HPDE6-E6E7 (cell line): ENCODE results near the gene CACNA2D4.

ENCODE experiments used
- DNase-seq: peaks from one replicate; pipeline ENCODE4 v3.0.0; 2011; ENCODE audit warnings: missing footprints; ENCODE audit errors: extremely low spot score

CACNA2D4 gene

DNA sequence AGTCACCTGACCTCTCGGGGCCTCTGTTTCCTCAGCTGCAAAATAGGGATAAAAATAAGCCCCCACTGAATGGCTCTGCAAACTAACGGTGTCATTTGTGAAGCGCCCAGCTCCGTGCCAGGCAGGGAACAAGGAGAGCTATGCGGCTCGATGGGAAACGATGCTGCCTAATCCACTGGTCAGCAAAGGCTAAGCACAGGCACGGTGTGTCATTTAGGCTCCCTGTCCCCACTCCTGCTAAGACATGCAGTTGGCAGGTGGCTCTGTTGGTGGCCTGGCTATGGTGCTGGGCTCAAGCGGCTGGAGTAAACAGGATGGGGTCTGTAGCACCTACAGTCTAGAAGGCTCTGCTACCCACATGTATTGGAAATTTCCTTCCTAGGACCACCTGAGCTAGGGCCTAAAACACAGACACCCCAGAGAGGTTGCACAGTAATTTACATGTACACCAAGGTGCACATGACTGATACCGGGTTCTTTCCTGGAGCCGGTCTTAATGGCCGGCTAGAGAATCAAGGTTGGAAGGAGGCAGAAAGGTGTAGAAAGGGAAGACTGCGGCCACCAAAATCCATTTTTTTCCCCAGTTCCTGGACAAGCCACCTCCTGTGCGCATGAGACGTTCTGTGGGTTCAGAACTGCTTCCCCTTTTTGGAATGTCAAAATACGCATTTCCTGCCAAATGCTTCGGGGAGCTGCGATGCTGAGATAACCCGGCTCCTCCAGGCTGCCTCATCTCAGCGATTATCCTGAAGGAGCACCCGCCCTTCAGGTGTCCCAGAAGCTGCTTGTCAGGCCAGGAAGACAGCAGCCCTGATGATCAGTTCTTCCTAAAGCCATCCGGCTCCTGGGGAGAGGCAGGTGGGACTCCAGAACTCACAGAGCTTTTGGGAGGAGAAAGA, 1.0 kb downstream of the CACNA2D4 start:
- no peak for DNase-seq

DNA sequence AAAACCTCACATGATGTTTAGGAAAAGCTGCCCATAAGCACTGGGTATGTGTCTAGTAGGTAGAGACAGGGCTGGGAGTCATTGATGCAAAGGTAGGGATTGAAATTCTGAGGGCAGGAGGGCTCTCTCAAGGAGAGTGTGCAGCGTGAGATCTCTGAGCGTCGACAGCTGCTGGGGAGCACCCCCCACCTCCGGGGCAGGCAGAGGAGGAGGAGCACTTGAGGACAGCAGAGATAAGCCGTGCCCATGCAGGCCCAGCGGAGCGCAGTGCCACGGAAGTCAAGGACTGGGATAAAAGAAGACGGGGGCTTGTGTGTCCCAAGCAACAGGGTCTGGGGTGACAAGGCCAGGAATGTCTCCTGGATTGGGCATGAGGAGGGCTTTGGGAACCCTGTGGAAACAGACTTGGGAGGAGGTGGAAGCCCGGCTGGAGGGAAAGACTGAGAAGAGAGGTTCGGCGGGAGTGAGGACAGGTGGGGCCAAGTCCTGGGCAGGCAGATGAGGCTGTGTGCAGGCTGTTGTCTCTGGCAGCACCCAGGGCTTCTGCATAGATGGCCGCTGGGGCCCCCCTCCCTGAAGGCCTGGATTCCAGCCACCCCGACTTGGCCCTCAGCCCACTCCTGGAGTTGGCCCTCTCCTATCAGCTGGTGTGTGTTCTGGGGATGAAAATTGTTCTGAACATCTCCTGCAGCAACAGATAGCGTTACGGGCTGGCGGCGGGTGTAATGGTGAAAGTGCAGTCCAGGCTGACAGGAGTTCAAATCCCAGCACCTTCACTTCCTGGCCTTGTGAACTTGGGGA, 1.9 kb downstream of the CACNA2D4 start:
- no peak for DNase-seq

DNA sequence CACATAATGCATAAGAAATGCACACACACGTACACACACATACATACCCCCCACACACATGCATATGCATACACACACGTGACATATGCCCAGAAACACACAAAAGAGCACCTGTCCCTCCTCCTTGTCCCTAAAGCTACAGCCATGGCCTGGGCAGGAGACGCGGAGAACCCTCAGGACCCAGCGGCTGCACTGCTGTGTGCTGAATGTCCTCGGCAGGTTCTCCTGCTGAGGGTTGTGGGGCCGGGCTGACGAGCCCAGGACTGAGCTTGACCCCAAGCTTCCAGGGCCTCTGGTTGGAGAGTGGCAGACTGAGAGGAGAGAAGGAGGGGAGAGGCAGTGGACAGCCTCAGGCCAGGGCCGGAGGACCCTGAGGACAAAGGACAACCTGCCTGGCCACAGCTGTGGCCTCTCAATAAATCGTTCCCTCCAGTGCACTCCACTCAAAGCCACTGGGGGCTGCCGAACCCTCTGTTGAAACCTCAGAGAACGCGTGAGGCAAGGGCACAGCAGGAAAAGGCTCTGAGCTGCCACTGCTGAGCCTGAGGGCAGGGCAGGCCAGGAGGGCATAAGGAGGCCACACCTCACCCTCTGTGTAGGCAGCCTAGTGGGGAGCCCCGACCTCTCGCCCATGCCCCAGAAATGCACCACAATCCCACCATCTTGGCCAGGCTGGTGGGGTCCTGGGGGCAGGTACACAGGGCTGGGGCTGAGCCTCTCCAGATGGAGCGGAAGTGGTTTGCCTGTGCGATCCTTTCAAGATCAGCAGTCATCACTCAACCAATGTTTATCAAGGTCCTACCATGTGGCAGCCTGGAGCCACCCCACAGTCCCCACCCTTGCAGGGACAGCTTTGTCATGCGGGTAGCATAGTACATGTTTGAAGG, 3.1 kb downstream of the CACNA2D4 start:
- DNase-seq, result no peak

DNA sequence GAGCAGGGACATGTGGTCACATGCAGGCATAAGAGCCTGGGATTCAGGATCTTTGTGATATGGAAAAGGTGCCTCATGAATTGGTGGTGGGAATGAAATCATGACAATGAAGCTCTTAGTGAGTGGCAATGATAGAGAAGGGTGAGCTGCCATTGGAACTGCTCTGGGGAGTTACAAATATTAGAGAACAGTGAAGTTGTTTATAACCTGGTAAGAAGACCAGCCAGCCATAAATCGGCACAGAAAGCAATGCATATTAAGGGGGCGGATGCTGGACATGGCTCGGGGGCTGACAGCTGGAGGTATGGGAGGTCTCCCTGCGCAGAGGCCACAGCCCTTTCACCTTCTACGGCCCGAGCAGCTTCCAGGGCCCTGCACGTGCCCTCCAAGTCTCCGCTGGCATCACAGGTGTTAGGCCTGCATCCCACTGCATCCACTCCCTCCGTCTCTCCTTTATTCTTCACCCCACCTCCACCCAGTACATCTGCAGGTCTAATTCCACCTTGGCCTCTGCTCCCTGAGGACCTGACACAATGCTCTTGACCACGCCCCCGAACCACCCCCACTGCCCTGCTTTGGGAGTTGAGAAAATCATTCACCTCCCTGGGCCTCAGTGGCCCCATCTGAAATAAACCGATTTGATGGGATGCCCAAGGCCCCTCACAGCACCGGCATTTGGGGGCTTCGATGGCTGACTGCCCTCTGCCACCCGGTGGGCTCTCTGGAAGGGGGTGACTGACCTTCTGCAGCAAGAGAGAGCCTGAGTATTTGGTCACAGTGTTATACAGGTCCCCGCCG, 4.1 kb downstream of the CACNA2D4 start:
- no peak for DNase-seq

DNA sequence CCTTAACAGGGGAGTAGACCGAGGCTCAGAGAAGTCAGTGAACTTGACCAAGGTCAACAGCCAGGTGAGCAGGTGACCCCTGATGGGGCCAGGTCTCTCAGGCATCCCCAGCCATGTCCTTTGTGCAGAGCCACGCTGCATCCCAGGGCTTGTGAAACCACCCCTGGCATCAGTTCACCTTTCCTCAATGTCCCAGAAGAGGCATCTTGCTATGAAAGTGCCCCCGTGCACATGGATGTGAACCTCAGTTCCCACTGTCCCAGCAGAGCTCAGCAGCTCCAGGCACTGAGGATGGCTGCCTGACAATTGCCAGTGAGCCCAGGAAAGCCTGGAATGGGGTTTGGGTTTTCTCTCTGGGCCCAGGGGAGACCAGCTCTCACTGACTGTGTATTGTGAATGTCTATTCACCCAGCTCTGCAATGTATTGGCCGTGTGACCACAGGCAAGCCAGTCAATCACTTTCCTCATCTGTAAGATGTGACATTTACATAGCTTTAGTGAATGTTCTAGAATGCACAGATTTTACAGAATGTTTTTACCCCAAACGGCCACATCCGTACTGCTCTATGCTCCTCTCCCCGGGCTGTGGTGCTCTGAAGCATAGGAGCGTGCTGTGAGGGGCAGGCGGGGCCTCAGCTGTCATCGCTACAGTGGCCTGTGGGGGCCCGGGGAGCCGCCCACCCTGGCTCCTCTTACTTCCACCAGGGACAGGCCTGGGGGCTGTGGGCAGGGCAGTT, 4.9 kb downstream of the CACNA2D4 start:
- DNase-seq, result no peak

DNA sequence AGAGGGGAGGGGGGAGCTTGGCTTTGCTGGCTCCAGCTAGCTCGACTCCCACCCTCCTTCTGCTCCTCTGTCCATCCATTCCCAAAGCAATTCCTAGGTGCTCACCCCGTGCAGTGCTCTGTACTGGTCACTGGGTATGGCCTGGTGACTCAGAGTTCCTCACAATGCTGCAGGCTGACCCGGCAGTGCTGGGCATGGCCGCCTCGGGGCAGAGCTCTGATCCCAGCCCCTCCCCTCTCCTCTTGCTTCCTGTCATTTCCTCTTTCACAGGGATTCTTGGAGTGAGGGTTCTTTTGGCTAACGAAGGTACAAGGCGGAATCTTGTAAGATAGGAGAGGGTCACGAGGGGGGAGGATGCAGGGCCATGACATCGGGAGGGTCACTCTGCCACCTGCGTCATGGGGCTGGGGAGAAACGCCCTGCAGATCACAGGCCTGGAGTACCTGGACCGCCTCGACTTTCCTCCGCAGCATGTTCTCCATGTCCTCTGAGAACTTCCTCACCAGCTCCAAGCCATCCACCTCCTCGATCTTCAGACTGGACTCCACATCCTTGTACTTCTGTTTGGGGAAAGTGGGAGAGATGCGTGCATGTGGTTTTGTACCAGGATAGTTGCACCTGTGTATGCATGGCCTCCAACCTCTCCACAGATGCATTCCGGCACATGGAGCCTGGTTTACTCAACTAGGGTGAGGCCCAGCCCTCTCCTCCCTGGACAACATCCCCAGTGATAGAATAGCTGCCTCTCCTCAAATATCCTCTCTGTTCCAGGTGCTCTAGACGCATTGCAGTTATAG, 5.7 kb downstream of the CACNA2D4 start:
- no peak for DNase-seq

DNA sequence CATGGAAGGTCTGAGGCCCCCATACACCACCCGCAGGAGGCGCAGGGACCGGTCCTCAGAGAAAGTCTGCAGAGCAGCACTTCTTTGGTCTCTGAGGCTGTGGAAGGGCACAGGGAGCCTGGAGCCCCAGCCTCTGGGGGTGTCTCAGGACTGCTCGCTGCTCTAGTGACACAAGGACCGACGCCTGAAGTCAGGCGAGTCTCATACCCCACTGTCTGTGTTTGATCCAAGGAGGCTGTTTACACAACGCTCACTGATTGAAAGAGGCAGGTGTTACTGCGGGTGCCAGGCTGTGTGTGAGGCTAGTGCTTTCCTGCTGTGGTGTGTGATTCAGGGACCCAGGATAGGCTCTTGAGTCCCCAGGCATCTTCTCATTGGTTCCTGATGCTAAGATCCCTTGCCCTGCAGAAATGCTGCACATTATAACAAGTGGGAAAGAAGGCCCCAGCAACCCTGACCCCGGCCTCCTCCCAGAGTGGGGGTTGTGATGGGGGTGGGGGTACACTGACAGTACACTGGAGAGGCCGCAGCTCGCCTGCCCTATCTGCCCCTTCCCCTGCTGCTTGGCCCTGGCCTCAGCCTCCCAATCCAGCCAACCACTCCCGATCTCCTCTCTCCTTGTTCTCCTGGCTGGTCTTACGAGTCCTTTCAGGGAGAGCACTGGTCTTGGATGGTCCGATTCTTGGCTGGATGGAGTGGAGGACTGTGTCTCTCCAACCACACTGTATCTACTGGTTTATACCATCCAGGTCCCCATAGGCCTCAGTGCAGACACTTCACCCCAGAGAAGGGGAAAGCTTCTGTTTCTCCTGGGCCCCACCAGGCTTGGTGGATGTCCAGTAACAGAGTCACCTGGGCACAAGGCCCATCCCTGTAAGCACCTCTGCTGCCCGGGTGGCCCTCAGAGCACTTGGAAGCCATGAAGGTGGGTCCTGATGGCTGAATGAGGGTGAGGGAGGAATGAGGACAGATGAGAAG, 6.6 kb downstream of the CACNA2D4 start:
- no peak for DNase-seq

DNA sequence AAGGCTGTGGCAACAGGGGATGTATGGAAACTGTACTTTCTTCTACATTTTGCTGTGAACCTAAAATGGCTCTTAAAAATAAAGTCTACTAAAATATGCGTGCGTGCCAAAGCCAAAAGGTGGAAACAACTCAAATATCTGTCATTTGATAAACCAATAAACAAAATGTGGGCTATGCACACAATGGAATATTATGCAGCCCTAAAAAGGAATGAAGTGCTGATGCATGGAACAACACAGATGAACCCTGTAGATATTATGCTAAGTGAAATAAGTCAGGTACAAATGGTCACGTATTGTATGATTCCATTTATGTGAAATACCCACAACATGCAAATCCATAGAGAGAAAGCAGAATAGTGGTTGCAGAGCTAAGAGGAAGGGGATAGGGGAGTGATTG, 8.0 kb downstream of the CACNA2D4 start:
- no peak for DNase-seq

DNA sequence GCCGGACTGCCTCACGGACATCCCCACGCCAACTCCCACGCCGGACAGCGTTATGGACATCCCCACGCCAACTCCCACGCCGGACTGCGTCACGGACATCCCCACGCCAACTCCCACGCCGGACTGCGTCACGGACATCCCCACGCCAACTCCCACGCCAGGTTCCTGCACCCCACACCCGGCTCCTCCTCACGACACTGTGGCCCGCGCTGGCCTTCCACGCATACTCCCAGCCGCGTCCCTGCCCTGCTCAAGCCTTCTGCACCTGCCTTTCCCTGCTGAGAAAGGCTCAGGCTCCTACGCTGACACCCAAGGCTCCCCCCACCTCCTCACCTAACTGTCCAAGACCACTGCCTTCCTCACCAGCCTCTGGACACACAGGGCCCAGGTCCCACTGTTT, 9.7 kb downstream of the CACNA2D4 start:
- DNase-seq, result no peak

DNA sequence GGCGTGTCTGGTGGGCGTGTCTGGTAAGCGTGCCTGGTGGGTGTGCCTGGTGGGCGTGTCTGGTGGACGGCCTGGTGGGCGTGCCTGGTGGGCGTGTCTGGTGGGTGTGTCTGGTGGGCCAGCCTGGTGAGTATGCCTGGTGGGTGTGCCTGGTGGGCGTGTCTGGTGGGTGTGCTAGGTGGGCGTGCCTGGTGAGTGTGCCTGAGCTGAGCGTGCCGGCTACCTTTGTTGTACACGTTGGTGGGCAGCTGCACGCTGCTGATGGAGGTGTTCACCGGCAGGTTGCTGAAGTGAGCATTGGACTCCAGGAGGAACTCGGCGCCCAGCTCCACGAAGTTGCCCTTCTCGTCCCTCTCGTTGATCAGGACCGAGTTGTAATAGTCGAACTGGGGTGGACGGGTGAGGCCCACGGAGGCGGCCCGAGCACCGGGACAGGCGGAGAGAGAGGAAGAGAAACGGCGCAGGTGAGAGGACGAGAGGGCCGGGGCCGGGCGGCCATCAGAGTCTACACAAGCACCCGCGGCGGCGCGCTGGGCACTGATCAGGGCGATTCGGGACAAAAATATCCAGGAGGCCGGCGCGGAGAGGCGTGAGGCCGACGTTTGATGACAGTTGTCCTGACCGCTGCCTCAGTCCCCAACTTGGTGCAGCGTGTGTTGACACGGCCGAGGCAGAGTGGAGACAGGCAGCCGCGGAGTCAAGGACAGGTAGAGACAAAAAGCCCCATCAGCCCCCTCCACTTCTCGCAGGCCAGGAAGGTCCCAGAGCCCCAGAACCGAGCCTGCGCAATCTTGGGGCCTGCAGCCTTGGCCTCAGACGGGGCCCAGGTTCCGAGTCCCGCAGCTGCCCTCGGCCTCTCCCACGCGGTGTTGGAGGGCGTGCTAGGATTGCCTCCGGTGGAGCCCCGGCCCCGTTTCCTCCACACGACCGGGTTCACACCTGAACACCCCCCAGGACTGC, 10.5 kb downstream of the CACNA2D4 start:
- DNase-seq, result no peak

DNA sequence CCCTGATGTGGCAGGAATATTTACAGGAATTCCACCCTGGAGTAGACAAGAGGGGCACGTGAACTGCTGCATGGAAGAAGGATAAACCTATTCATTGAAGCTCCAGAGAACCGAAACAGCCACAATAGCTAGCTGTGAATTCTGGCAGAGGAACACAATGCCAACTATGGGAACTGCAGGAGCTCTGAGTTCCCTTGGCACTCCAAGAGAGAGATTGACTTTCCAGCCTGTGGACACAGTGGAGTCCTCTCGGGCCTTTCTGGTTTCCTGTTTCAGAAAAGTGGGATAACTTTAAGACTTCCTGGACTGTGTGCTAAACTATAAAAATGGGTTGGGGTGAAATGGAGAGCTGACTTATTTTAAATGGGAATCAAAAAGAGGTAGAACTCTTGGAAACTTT, 11.9 kb downstream of the CACNA2D4 start:
- no peak for DNase-seq

DNA sequence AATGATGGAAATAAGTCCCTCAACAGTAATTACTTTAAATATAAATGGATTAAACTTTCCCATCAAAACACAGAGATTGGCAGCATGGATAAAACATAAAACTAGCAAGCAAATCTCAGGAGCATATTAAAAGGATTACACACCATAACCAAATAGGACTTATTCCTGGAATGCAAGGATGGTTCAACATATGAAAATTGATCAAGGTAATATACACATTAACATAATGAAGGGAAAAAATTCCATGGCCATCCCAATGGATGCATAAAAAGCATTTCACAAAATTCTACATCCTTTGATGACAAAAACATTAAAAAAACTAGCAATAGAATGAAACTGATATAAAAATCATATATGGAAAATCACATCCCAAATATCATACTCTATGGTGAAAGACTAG, 13.6 kb downstream of the CACNA2D4 start:
- no peak for DNase-seq

DNA sequence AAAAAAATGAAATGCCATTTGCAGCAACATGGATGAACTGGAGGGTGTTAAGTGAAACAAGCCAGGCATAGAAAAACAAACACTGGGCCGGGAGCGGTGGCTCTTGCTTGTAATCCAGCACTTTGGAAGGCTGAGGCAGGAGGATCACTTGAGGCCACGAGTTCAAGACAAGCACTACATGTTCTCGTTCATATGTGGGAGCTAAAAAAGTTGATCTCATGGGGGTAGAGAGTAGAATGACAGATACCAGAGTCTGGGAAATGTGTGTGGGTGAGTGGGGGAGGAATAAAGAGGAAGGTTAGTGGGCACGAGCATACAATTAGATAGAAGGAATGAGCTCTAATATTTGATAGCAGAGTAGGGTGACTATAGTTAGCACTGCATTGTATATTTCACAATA, 21.5 kb downstream of the CACNA2D4 start:
- no peak for DNase-seq

DNA sequence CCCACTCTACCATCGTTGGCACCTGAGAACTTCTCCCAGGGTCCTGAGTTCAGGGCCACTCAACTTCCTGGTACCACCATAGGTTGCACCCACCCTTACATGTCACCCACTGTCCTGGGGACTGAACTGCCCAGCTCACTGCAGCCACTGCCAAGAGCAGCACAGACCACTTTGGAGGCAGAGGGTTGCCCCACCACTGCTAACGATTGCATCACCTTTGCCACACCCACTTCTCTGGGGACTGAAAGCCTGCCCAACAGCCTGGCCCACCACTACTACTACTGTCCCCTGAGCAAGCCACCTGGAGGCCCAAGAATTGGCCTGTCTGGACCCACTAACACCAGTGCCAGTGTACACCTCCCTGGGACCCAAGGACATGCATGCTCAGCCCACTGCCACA, 27.6 kb downstream of the CACNA2D4 start:
- DNase-seq, result no peak

DNA sequence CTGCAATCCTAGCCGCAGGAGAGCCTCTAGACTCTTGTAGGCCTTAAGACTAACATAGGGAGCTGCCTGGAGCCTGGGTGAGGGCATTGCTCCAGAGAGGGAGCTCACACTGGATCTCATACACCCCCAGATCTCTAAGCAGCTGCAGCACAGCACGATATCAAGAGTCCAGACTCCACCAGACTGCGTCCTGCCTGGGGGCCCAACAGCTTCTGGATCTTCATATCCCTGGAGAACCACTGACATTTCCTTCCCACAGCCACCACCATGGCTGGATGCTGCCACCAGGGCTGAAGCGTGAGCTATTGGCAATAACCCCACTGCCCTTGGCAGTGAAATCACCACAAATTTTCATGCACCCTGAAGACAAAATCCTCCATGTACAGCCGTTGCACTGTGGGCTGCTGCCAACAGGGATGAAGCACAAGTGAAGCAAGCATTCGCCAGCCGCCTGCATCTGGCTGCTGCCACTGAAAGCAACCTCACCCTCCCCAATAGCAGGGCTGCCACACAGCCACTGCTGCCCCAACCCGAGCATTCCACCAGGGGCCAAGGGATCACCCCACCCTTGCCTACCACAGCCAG, 28.2 kb downstream of the CACNA2D4 start:
- DNase-seq, result no peak

DNA sequence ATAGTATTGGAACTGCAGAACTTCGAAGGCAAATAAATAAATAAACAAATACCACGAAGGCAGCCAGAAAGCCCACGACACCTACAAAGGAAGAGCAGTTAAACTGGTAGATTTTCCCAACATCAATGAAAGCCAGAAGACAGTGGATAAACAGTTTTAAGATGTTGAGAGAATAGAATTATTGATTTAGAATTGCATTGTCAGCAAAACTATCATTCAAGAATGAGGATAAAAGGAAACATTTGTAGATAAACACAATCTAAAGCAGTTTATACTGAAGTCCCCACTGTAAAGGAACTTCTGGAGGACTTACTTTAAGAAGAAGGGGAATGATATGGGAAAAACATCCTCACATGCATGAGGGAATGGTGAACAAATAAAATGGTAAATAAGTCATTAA, 29.5 kb downstream of the CACNA2D4 start:
- DNase-seq, result no peak
